K562 (cell line): ENCODE measurements around the gene YJEFN3. TPM values are rescaled to one million over a fixed set of nuclear protein-coding genes. Genes with fewer than 3 reads are reported as not detected.

ENCODE experiments used
- FOXK1 ChIP-seq: sonication (generic); formaldehyde crosslinking; IDR thresholded peaks from 2 replicates; pipeline ENCODE4 v1.8.0; 2022; ENCODE audit warnings: missing genetic modification reagents, mild to moderate bottlenecking, borderline replicate concordance
- FOXP1 ChIP-seq: sonication (generic); formaldehyde crosslinking; IDR thresholded peaks from 2 replicates; pipeline ENCODE4 v1.8.0; 2022; ENCODE audit warnings: mild to moderate bottlenecking, missing genetic modification reagents
- GABPA ChIP-seq: fragments of 200-800 bp; sonication (Bioruptor generic); conservative IDR thresholded peaks from 2 replicates; pipeline ENCODE4 v1.6.1; 2016; ENCODE audit warnings: low read depth, missing genetic modification characterization, missing compliant biosample characterization
- HDAC3 ChIP-seq: fragments of 450-650 bp; IDR thresholded peaks from 2 replicates; pipeline ENCODE4 v1.6.1; 2018; ENCODE audit warnings: borderline replicate concordance, mild to moderate bottlenecking, moderate library complexity; ENCODE audit not compliant: partially characterized antibody
- KAT7 ChIP-seq: sonication (generic); formaldehyde crosslinking; IDR thresholded peaks from 2 replicates; pipeline ENCODE4 v1.8.0; 2022; ENCODE audit warnings: missing genetic modification reagents, mild to moderate bottlenecking, borderline replicate concordance
- KLF16 ChIP-seq: IDR thresholded peaks from 2 replicates; pipeline ENCODE4 v1.6.1; 2016; ENCODE audit warnings: antibody characterized with exemption
- MYNN ChIP-seq, 2 experiments: sonication (generic); formaldehyde crosslinking in 1 of 2; IDR thresholded peaks; 2 replicates each; pipeline versions ENCODE4 v1.5.0 to v1.6.1; 2016 to 2020; ENCODE audit warnings: antibody characterized with exemption in 1 of 2, missing genetic modification reagents in 1 of 2
- NFXL1 ChIP-seq: fragments of 450-650 bp; formaldehyde crosslinking; IDR thresholded peaks from 2 replicates; pipeline ENCODE4 v1.4.0; 2021; ENCODE audit warnings: mild to moderate bottlenecking
- SLC30A9 ChIP-seq: fragments of 250-450 bp; sonication (Bioruptor Pico); IDR thresholded peaks from 2 replicates; pipeline ENCODE4 v1.8.0; 2022; ENCODE audit warnings: mild to moderate bottlenecking, moderate library complexity
- TAF9B ChIP-seq: fragments of 450-650 bp; IDR thresholded peaks from 2 replicates; pipeline ENCODE4 v1.6.1; 2018; ENCODE audit warnings: mild to moderate bottlenecking; ENCODE audit not compliant: partially characterized antibody
- ZC3H8 ChIP-seq: fragments of 450-650 bp; IDR thresholded peaks from 2 replicates; pipeline ENCODE4 v1.6.1; 2017
- ZFP30 ChIP-seq: fragments of 250-450 bp; sonication (Bioruptor Pico); IDR thresholded peaks from 2 replicates; pipeline ENCODE4 v1.8.0; 2022; ENCODE audit warnings: moderate library complexity, mild to moderate bottlenecking, inconsistent platforms, borderline replicate concordance
- ZNF197 ChIP-seq: fragments of 200-800 bp; sonication (Bioruptor generic); IDR thresholded peaks from 2 replicates; pipeline ENCODE4 v1.6.1; 2016; ENCODE audit warnings: low read depth, missing genetic modification characterization, missing compliant biosample characterization
- polyA plus RNA-seq, 8 experiments: library from polyadenylated mRNA; depleted of rRNA in 4 of 8; stranded (reverse) in 5 of 8; unstranded in 3 of 8; fragments of >200 nt; fragmentation: Nextera tagmentation in 2 of 8; fragmentation: Illumina TruSeq in 1 of 8; extraction: Ambion mirVana in 2 of 8; extraction: Trizol in 1 of 8; gene quantifications; 2 replicates each; pipeline versions ENCODE4 v1.2.1 to v1.2.3, GENCODE V29; 2011 to 2014; ENCODE audit warnings: inconsistent platforms in 1 of 8, missing spikeins in 1 of 8
- total RNA-seq, 7 experiments: library from RNA; depleted of rRNA in 6 of 7; stranded (reverse); fragments of >200 nt in 6 of 7; fragmentation: Illumina TruSeq in 2 of 7; extraction: Trizol in 2 of 7; gene quantifications; 2 replicates each; pipeline versions ENCODE4 v1.2.1 to v1.2.3, GENCODE V29; 2011 to 2021; ENCODE audit warnings: low replicate concordance in 1 of 7
- TF ChIP-seq, protein P1 (sequence below): fragments of 200-800 bp; sonication (Bioruptor generic); IDR thresholded peaks from 2 replicates; pipeline ENCODE4 v1.6.1; 2017; ENCODE audit warnings: missing genetic modification characterization, missing compliant biosample characterization
- TF ChIP-seq, protein P2 (sequence below): conservative IDR thresholded peaks from 2 replicates; pipeline ENCODE4 v1.6.1; 2011; ENCODE audit warnings: low read depth, mild to moderate bottlenecking, low read length; ENCODE audit not compliant: control insufficient read depth
- TF ChIP-seq, protein P3 (sequence below): fragments of 250-450 bp; sonication (Bioruptor Pico); IDR thresholded peaks from 2 replicates; pipeline ENCODE4 v1.8.0; 2021; ENCODE audit warnings: moderate library complexity, mild to moderate bottlenecking, inconsistent platforms
- TF ChIP-seq, protein P4 (sequence below): fragments of 250-450 bp; sonication (Bioruptor Pico); IDR thresholded peaks from 2 replicates; pipeline ENCODE4 v1.5.0; 2020; ENCODE audit warnings: mild to moderate bottlenecking, borderline replicate concordance
- TF ChIP-seq, protein P5 (sequence below), 2 experiments: IDR thresholded peaks in 1 of 2; conservative IDR thresholded peaks in 1 of 2; 2 replicates each; pipeline ENCODE4 v1.6.1; 2016; ENCODE audit warnings: low read depth in 2 of 2, mild to moderate bottlenecking in 1 of 2, missing compliant biosample characterization in 1 of 2, missing genetic modification characterization in 1 of 2, moderate library complexity in 1 of 2

YJEFN3 gene
- total and polyA plus RNA-seq, 9 of the 15 experiments (the other 6 are each of a cell fraction or from before 2014, with no cell fraction given): 0.04 to 5.8 (median 1.3) TPM; not detected in 1

DNA sequence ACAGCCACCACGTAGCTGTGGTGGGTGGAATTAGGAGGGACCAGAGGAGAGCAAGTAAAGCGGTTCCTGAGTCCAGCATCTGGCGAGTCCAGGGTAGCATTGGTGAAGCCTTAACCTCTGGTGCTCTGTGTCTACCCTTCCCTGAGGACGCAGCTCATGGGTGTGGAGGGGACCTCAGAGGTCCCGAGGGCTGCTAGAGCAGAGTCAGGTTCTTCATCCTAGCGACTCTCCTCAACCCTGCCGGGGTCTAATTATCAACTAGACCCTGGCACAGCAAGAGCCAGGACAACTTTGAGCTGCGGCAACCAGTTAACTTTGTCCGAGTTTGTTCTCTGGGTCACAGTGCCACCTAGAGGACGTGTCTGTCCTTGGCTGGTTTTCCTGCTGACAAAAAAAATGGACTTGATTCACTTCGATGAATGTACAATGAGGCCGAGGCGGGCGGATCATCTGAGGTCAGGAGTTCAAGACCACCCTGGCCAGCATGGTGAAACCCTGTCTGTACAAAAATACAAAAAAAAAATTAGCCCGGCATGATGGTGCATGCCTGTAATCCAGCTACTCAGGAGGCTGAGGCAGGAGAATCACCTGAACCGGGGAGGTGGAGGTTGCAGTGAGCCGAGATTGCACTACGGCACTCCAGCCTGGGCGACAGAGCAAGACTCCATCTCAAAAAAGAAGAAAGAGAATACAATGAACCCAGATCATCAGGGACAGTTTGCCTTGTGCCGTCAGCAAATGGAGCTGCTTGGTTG is 38.3 kb upstream of the YJEFN3 start (continued):
- TF ChIP-seq SLC30A9 (no peak), GABPA (tag) (no peak), KAT7 (CRISPR knock-in tag) (no peak), NFXL1 (CRISPR knock-in tag) (no peak), ZC3H8 (no peak), ZNF197 (no peak), MYNN (IDR thresholded peaks at IDR 0.05) (no peak), MYNN (CRISPR knock-in tag; IDR thresholded peaks at IDR 0.05) (no peak), TAF9B (no peak), ZFP30 (CRISPR knock-in tag) (no peak), FOXP1 (CRISPR knock-in tag) (no peak), HDAC3 (no peak), KLF16 (no peak), FOXK1 (CRISPR knock-in tag) (no peak)
- TF ChIP-seq, protein P1, sequence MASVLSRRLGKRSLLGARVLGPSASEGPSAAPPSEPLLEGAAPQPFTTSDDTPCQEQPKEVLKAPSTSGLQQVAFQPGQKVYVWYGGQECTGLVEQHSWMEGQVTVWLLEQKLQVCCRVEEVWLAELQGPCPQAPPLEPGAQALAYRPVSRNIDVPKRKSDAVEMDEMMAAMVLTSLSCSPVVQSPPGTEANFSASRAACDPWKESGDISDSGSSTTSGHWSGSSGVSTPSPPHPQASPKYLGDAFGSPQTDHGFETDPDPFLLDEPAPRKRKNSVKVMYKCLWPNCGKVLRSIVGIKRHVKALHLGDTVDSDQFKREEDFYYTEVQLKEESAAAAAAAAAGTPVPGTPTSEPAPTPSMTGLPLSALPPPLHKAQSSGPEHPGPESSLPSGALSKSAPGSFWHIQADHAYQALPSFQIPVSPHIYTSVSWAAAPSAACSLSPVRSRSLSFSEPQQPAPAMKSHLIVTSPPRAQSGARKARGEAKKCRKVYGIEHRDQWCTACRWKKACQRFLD (CRISPR knock-in tag): no peak
- TF ChIP-seq, protein P2, sequence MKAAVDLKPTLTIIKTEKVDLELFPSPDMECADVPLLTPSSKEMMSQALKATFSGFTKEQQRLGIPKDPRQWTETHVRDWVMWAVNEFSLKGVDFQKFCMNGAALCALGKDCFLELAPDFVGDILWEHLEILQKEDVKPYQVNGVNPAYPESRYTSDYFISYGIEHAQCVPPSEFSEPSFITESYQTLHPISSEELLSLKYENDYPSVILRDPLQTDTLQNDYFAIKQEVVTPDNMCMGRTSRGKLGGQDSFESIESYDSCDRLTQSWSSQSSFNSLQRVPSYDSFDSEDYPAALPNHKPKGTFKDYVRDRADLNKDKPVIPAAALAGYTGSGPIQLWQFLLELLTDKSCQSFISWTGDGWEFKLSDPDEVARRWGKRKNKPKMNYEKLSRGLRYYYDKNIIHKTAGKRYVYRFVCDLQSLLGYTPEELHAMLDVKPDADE: no peak
- TF ChIP-seq, protein P3, sequence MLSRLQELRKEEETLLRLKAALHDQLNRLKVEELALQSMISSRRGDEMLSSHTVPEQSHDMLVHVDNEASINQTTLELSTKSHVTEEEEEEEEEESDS (CRISPR knock-in tag): no peak
- TF ChIP-seq, protein P4, sequence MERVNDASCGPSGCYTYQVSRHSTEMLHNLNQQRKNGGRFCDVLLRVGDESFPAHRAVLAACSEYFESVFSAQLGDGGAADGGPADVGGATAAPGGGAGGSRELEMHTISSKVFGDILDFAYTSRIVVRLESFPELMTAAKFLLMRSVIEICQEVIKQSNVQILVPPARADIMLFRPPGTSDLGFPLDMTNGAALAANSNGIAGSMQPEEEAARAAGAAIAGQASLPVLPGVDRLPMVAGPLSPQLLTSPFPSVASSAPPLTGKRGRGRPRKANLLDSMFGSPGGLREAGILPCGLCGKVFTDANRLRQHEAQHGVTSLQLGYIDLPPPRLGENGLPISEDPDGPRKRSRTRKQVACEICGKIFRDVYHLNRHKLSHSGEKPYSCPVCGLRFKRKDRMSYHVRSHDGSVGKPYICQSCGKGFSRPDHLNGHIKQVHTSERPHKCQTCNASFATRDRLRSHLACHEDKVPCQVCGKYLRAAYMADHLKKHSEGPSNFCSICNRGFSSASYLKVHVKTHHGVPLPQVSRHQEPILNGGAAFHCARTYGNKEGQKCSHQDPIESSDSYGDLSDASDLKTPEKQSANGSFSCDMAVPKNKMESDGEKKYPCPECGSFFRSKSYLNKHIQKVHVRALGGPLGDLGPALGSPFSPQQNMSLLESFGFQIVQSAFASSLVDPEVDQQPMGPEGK (CRISPR knock-in tag): no peak
- TF ChIP-seq, protein P5, sequence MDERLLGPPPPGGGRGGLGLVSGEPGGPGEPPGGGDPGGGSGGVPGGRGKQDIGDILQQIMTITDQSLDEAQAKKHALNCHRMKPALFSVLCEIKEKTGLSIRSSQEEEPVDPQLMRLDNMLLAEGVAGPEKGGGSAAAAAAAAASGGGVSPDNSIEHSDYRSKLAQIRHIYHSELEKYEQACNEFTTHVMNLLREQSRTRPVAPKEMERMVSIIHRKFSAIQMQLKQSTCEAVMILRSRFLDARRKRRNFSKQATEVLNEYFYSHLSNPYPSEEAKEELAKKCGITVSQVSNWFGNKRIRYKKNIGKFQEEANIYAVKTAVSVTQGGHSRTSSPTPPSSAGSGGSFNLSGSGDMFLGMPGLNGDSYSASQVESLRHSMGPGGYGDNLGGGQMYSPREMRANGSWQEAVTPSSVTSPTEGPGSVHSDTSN (CRISPR knock-in tag; IDR thresholded peaks at IDR 0.05; ENCODE audit: low read depth): no peak
- TF ChIP-seq, protein P5 (tag; conservative IDR thresholded peaks at IDR 0.05; ENCODE audit: low read depth): no peak
